GM18499 (cell line): Measurements from ENCODE around the gene IGFBP4.
"Not testable (repeated sequence)": the region's sequence is repeated elsewhere in the genome, so short reads cannot be mapped to it uniquely, and the experiment has no call there.

ENCODE experiments used
- ATAC-seq: cut with Tn5 transposase; IDR thresholded peaks from one replicate; pipeline ENCODE4 v1.9.1; 2021; ENCODE audit warnings: moderate number of reproducible peaks; ENCODE audit not compliant: insufficient read depth, unreplicated experiment

Gene IGFBP4

DNA sequence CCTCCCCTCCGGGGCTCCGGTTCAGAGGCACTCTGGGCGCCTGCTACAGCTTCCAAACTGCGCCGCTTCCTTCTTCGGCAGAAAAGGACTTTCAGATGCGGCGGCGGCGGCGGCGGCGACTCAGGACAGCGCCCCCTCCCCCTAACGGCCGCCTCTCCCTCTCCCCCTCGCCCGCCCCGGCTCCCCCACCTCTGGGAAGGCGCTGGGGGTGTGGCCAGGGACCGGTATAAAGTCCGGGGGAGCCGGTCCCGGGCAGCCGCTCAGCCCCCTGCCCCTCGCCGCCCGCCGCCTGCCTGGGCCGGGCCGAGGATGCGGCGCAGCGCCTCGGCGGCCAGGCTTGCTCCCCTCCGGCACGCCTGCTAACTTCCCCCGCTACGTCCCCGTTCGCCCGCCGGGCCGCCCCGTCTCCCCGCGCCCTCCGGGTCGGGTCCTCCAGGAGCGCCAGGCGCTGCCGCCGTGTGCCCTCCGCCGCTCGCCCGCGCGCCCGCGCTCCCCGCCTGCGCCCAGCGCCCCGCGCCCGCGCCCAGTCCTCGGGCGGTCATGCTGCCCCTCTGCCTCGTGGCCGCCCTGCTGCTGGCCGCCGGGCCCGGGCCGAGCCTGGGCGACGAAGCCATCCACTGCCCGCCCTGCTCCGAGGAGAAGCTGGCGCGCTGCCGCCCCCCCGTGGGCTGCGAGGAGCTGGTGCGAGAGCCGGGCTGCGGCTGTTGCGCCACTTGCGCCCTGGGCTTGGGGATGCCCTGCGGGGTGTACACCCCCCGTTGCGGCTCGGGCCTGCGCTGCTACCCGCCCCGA, at the start of gene IGFBP4:
TSS of gene IGFBP4 (plus strand) at position 255 of the 792 bp plus-strand sequence. CDS start at position 541, 286 bp downstream.
- ATAC-seq = no peak

DNA sequence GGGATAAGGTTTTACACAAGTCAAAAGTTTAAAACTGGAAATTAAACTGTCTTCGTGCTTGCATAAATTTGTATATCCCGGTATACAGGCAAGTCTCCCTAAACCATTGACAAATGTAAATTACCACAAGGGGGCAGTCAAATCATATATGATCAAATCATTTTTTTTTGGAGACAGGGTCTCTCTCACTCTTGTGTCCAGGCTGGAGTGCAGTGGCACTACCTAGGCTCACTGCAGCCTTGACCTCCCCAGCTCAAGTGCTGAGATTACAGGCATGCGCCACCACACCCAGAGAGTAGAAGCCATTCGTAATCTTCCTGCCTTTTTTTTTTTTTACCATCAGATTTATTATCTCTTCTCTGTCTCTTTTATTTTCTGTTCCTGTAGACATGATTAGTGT, 44.1 kb upstream of the IGFBP4 start:
- no peak for ATAC-seq

DNA sequence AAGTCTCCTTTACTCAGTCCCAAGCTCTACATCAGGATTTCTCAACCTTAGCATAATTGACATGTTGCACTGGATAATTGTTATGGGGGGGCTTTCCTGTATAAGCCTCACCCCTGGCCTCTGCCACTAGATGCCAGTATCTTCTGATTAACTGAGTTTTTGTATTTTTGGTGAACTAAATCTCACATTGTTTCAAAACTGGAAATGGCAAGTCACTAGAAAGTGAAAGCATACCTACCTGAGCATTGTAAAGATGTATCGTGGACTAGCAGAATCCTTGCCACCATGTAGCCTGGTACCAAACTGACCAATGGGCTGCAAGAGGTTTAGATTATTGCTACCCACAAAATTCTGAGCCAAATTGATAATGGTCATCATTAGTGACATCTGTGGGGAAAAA, 40.6 kb upstream of the IGFBP4 start:
- no peak for ATAC-seq

DNA sequence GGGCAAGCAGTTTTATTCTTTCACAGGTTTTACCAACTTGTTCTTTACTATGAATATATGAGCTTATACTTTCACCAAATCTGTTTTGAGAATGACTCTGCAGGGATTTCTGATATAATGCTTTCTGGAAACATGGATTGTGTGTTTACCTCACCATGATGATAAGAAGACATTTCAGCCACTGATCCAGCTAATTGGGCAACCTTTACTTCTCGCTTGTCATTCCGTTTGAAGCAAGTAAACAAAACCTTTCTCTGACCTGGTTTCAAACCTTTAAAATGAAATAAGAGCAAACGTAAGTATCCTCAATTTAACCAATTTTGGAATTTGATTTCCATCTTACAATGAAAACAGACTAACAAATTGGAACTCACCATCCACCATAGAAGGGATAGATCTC, 39.2 kb upstream of the IGFBP4 start:
- no peak for ATAC-seq

DNA sequence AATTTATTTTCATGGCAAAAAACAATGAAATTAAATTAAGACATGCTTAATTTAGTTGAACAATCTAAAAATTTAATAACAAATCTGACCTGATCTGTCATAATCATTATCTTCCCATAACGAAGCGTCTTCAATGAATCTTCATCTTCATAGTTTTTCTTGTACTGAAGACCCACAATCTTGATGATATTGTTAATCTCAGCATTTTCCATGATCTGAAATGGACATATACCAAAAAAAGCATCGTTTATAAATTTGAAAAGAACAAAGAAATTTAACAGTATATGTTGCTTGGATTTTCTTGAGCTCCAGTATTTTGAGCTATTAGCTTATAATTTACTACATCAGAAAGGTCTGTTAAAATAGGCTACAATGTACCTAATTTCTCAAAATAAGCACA, 35.8 kb upstream of the IGFBP4 start:
- no peak for ATAC-seq

DNA sequence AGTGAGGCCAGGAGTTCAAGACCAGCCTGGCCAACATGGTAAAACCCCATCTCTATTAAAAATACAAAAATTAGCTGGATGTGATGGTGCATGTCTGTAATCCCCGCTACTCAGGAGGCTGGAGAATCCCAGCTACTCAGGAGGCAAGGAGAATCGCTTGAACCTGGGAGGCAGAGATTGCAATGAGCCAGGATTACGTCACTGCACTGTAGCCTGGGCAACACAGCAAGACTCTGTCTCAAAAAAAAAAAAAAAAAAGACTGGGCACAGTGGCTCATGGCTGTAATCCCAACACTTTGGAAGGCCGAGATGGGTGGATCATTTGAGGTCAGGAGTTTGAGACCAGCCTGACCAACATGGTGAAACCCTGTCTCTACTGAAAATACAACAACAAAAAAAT, 33.7 kb upstream of the IGFBP4 start:
- not testable (repeated sequence) for ATAC-seq

DNA sequence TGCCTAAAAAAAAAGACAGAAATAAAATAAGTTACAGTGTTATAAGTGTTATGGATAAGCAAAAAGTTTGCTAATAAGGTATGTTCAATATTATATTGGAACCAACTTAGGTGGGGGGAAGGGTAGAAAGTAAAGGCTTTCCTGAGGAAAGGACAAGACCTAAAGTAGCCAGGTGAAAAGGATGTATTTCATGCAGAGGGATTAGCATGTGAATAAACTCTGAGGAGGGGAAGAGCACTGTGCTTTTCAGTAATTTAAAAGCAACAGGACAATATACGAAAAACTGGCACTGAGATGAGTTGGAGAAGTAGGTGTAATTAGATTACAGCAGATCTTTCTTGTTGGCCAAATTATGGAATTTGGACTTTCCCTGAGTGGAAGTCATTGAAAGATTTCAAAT, 33.2 kb upstream of the IGFBP4 start:
- ATAC-seq = no peak

DNA sequence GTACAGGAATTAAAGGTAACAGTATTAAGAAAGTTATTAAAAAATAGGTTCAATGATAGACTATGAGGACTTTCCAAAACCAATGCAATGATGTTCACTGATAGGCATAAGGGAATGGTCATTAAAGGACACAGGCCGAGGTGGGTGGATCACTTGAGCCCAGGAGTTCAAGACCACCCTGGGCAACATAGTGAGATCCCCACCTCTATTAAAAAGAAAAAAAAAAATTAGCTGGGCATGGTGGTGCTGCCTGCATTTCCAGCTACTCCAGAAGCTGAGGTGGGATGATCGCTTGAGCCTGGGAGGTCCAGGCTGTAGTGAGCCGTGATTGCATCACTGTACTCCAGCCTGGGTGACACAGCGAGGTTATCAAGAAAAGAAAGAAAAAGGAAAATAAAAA, 31.4 kb upstream of the IGFBP4 start:
- no peak for ATAC-seq

DNA sequence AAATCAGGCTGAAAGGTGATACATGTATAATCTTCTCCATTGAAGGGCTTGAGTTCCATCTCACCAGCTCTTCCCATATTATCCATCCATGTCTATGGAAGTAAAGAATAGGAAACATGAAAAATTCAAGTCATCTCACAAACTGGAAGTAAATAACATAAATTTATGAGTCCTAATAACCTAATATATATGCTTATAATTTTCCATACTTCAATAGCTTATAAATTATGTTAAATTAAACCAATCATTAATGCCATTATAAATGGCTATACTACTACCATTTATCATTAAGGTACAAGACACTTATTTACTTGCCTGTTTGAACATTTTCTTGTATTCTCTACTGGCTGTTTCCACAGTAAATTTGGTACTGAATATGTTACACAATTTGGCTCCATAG, 30.4 kb upstream of the IGFBP4 start:
- ATAC-seq = no peak

DNA sequence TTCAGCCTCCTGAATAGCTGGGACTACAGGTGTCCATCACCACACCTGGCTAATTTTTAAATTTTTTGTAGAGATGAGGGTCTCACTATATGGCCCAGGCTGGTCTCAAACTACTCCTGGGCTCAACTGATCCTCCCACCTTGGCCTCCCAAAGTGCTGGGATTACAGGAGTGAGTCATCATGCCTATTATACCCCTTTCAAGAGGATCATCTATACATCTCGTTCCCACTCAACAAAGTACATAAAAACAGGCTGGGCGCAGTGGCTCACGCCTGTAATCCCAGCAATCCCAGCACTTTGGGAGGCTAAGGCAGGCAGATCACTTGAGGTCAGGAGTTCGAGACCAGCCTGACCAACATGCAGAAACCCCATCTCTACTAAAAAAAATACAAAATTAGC, 28.9 kb upstream of the IGFBP4 start:
- not testable (repeated sequence) for ATAC-seq

DNA sequence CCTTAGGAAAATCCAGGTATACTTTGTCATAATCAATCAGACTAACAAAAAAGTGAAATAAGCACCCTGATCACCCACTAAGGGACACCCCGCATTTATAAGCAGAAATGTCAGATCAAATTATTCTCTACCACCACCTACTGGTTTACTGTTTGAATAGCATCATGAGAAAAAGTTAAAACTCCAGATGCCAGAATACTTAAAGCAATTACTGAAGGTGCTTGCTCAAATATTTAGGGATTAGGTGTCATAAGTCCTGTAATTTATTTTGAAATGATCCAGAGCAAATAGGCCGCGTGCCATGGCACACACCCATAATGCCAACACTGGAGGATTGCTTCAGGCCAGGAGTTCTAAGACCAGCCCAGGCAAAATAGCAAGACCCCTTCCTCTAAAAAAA, 27.9 kb upstream of the IGFBP4 start:
- ATAC-seq = no peak

DNA sequence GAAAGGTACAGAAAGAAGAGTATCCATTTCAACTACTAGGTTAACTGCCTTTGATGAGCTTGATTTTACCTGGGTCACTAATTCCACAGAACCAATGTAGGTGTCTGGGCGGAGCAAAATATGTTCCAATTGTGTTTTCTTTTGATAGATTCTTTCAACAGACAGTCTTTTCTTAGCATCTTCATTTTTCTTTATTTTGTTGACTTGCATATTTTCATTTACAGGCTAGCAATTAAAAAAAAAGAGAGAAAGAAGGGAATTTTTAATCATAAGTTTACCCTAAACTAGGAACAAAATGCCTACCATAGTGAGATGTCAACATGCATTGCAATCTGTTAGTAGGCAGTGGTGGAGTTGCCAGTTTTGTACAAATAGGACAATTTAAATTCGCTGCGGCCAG, 26.6 kb upstream of the IGFBP4 start:
- ATAC-seq = no peak

DNA sequence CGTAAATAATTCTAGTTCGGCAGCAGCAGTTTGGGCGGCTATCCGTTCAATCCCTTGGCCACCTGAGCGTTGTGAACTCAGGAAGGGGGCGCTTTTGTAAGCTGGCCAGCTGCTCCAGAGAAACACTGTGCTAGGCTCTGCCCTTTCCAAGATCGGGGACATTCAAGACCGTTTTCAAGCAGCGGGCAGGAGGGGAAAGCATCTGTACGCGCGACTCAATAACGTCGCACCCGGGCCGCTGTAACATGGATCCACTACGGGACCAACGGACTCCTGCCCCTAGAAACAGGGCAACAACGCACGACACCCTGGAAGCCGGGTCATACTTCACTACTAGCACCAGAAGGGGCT, 26.0 kb upstream of the IGFBP4 start:
- ATAC-seq = no peak

DNA sequence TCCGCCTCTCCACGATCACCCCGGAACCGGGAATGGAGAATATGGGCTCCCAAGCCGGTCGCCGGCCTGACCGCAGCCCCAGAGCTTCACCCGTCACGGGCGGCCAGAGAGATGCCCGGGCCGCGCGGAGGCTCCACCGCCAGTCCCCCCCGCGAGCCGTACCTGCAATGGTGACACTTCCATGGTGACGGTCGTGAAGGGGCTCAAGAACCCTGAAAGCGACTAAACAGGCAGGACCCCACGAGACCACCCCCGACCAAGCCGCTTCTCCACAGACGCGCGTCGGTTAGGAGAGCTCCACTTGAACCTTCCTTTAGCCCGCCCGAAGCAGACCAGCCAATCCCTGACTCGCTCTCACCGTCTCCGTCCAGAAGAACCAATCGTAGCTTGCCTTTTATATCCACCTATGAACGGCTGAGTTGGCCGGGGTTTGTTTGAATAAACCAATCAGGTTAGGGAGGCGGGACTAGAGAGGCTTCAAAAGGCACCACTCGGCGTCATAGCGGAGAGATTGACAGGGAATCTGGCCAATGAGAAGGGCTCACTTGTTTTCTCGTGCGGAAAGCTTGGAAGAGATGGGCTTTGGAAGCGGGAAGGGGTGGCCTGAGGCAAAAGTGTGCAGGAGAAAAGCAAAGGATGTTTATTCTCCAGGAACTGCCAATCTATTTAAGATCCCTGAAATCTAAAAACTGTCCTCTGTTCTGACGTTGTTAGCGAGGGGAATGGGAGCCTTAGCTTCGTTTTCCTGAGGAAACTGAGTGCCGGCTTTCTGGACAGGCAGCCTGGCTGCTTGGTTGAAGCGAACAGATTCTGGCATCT, 25.4 kb upstream of the IGFBP4 start, which contains the start of gene TOP2A:
TSS of gene TOP2A (minus strand) at position 288 of the 819 bp plus-strand sequence. CDS start at position 183, 105 bp downstream.
- peak; percentile 91 for ATAC-seq

DNA sequence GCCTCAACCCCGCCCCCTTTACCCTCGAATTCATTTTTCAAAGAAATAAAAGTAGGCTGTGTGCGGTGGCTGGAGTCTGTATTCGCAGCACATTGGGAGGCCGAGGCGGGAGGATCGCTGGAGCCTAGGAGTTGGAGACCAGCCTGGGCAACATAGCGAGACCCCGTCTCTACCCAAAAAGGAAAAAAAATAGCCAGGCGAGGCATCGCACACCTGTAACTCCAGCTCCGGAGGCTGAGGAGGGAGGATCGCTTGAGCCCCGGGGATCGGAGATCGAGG, 24.9 kb upstream of the IGFBP4 start:
- no peak for ATAC-seq

DNA sequence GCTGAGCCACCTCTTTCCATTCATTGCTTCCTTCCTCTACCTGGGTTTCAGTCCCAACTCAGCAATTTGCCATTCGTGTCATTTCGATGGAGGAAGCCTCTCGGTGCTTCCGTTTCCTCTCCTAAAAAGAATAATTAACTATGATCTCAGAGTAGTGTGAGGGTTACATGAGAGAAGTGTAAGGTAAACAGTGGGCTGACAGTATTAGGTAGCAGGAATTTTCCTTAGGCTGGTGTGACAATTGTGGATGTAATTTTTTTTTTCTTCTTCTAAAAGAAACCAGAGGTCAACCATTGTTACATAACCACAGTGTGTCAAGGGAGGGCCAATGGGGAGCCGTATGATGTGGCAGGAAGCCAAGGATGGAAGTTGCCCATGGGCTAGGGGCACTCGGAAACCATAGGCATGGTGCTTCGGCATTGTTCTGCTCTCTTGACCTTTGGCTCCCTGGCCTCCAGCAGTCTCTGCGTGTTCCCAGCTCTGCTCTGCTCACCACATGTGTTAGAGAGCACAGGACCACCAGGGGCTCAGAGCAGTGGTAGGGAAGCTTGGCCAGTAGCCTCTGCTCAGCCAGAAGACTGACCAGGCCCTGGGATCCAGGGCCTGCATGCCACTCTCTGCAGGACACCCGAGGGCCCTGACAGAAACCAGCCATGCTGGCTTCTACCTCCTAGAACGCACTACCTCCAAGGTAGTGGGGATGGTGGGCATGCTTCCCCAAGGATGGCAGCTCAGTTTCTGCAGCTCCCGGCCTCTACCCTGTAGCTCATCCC, 23.5 kb upstream of the IGFBP4 start:
- no peak for ATAC-seq

DNA sequence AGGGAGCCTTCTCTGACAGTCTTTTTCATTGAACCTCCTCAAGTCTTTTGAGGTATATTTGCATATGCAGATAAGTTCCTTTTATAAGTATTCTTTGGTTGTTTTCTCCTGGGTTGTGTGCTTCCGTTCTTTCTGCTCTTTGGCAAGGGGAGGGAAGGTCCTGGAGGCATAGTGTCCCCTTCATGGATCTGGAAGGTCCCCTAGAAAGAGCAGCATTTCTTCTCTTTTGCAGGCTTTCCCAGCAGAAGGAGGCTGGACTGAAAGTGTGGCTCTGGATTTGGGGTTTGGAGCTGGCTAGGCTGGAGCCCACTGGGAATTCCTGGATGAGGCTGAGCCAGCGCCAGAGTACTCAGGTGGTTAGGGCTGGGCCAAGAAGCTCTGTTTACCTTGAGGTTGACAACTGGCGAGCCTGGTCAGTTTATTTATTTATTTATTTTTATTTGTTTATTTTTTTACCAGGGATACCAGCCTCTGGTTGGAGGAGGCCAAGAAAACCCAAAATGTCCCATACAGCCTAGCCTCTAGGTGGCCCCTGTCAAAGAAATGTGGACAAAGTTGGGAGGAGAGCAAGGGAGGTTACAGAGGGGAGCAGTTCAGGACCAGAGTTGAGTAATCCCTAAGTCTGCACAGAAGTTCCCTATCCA, 20.1 kb upstream of the IGFBP4 start:
- ATAC-seq = no peak

DNA sequence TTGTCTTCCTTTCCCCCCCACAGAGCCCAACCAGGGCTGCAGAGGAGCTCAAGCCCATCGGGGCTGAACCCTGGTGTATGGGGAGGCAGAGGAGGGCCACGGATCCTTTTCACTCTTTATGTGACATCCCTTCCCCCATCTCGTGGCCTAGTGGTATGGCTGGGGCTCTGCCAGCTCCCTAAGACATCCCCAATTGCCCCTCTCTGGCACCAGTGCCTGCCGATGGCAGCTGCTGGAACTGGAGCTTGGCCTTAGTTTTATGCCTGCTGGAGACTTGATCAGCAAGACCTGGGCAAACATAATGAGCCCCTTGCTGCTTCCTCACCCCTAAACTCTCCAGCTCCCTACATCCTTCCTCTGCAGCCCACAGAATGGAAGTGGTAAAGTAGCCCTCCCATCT, 17.5 kb upstream of the IGFBP4 start:
- no peak for ATAC-seq

DNA sequence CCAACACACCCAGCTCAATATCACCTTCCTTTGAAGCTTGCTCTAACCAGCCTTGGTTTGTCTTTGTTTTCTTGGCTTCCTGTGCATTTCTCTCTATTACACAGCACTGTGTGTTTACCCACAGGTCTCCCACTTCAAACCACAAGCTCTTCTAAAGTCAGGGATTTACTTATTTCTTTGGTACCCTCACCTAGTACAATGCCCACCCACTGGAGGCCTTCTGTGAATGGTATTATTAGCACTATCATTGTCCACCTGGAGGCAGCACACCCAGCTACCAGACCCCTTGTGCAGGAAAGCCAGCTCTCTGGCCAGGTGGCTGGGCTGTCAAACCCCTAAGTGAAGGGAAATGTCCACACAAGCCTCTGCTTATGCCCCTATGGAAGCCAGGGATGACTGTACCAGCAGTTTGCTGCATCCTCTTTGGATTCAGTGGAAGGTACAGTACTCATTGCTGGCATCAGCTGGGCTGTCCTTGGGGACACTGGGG, 16.2 kb upstream of the IGFBP4 start:
- ATAC-seq = no peak
